D341Med (cell line): Measurements from ENCODE around the gene ATP6V0D1.

Source experiments
- DNase-seq: peaks from one replicate; pipeline ENCODE4 v3.0.0; 2012; ENCODE audit warnings: low spot score

ATP6V0D1 gene

GRCh38 chr16:67393111-67393787 lies 87.7 kb downstream of the ATP6V0D1 start, which contains the start of gene TPPP3:
Gene TPPP3 (minus strand): TSS chr16:67393498. CDS start chr16:67391111, 2,387 bp downstream.
- DNase-seq, result peak; percentile 91

GRCh38 chr16:67392301-67393059 lies 88.5 kb downstream of the ATP6V0D1 start:
- no peak for DNase-seq

GRCh38 chr16:67391424-67392300 lies 89.3 kb downstream of the ATP6V0D1 start:
- DNase-seq, result no peak

- no peak for DNase-seq
Measured at GRCh38 chr16:67390816-67391423, 90.0 kb downstream of the ATP6V0D1 start.

GRCh38 chr16:67389911-67390815 lies 90.8 kb downstream of the ATP6V0D1 start:
- DNase-seq, result no peak

- peak; percentile 8 for DNase-seq
Measured at GRCh38 chr16:67388591-67388990, 92.4 kb downstream of the ATP6V0D1 start.

- DNase-seq, result no peak
Measured at GRCh38 chr16:67388191-67388590, 92.8 kb downstream of the ATP6V0D1 start.
